DOHH2 (cell line): Measurements from ENCODE around the gene ACACB.

Source experiments
- H3F3A ChIP-seq: fragments of 200-600 bp; sonication (generic), shearing (Covaris generic); 2 replicates; pipeline ENCODE4 v1.6.0; 2016; ENCODE audit warnings: antibody characterized with exemption, mild to moderate bottlenecking; ENCODE audit not compliant: control insufficient read depth, insufficient read depth
- H3K27ac ChIP-seq: fragments of 200-600 bp; sonication (generic); 2 replicates; pipeline ENCODE4 v1.5.1; 2014; ENCODE audit warnings: low read depth, mild to moderate bottlenecking, low read length, moderate library complexity
- H3K27me3 ChIP-seq: fragments of 200-600 bp; sonication (generic); 2 replicates; pipeline ENCODE4 v1.6.1; 2014; ENCODE audit warnings: mild to moderate bottlenecking, low read length, mixed read lengths; ENCODE audit not compliant: control insufficient read depth
- H3K36me3 ChIP-seq: fragments of 200-600 bp; sonication (generic); 2 replicates; pipeline ENCODE4 v1.6.1; 2014; ENCODE audit warnings: mild to moderate bottlenecking, low read length, moderate library complexity, mixed read lengths; ENCODE audit not compliant: control insufficient read depth
- H3K4me1 ChIP-seq: fragments of 200-600 bp; sonication (generic); 2 replicates; pipeline ENCODE4 v1.6.1; 2014; ENCODE audit warnings: mild to moderate bottlenecking, low read length, mixed read lengths; ENCODE audit not compliant: control insufficient read depth
- H3K4me2 ChIP-seq: fragments of 200-600 bp; sonication (generic); 2 replicates; pipeline ENCODE4 v1.6.0; 2014; ENCODE audit warnings: mild to moderate bottlenecking, low read length, moderate library complexity
- H3K4me3 ChIP-seq: fragments of 200-600 bp; sonication (generic); 2 replicates; pipeline ENCODE4 v1.5.1; 2014; ENCODE audit warnings: mild to moderate bottlenecking, low read length, mixed read lengths
- H3K79me2 ChIP-seq: fragments of 200-600 bp; sonication (generic); 2 replicates; pipeline ENCODE4 v1.6.1; 2014; ENCODE audit warnings: mild to moderate bottlenecking, low read length, mixed read lengths; ENCODE audit not compliant: control insufficient read depth
- H3K9me2 ChIP-seq: fragments of 200-600 bp; sonication (generic); replicated peaks from 2 replicates; pipeline ENCODE4 v1.6.1; 2014; ENCODE audit warnings: mild to moderate bottlenecking, low read length, mixed read lengths; ENCODE audit not compliant: control insufficient read depth
- H3K9me3 ChIP-seq: fragments of 200-600 bp; sonication (generic); 2 replicates; pipeline ENCODE4 v1.6.1; 2014; ENCODE audit warnings: antibody characterized with exemption, low read length, mixed read lengths; ENCODE audit not compliant: control insufficient read depth, insufficient read depth
- H4K20me1 ChIP-seq: fragments of 200-600 bp; sonication (generic); 2 replicates; pipeline ENCODE4 v1.6.0; 2014; ENCODE audit warnings: low read depth, mild to moderate bottlenecking, antibody characterized with exemption, low read length, moderate library complexity; ENCODE audit not compliant: control insufficient read depth, insufficient read depth
- CTCF ChIP-seq: fragments of 200-600 bp; sonication (generic); IDR thresholded peaks from one replicate; pipeline ENCODE4 v1.5.1; 2014; ENCODE audit warnings: antibody characterized with exemption, mild to moderate bottlenecking, low read depth, low read length; ENCODE audit not compliant: poor library complexity, severe bottlenecking
- EZH2phosphoT487 ChIP-seq: fragments of 200-600 bp; sonication (generic); IDR thresholded peaks from 2 replicates; pipeline ENCODE4 v1.6.1; 2017; ENCODE audit warnings: borderline replicate concordance, mild to moderate bottlenecking, antibody characterized with exemption, low read length, moderate library complexity, mixed read lengths

Gene ACACB

GRCh38 chr12:109115404-109115757, 1.0 kb upstream of the ACACB start:
- H3K27me3 ChIP-seq, result no peaks in the 10 kb centered on the region
- H3K4me1 ChIP-seq, result peaks cover 8% of the 10 kb centered on the region
- no peaks in the 10 kb centered on the region for H3K79me2 ChIP-seq
- no peak overlapping the region for H3K4me3 ChIP-seq
- TF ChIP-seq EZH2phosphoT487 (no peak), CTCF (no peak)
- H3K4me2 ChIP-seq, result no peak overlapping the region
- peaks cover 6% of the 10 kb centered on the region for H3F3A ChIP-seq
- H3K9me3 ChIP-seq, result no peaks in the 10 kb centered on the region
- no peaks in the 10 kb centered on the region for H4K20me1 ChIP-seq
- no peak overlapping the region for H3K27ac ChIP-seq
- no peaks in the 10 kb centered on the region for H3K9me2 ChIP-seq
- peaks cover 6% of the 10 kb centered on the region for H3K36me3 ChIP-seq

GRCh38 chr12:109116611-109116949, 193 bp downstream of the ACACB start:
- Histone ChIP-seq H3K27ac (no peak overlapping the region), H3K4me1 (peaks cover 2% of the 10 kb centered on the region), H4K20me1 (no peaks in the 10 kb centered on the region), H3K79me2 (no peaks in the 10 kb centered on the region), H3K9me3 (no peaks in the 10 kb centered on the region), H3K27me3 (no peaks in the 10 kb centered on the region), H3K9me2 (no peaks in the 10 kb centered on the region), H3F3A (0 out of 2 replicates have a peak, but pooled peaks cover 3% of the 10 kb centered on the region), H3K4me2 (no peak overlapping the region), H3K4me3 (no peak overlapping the region), H3K36me3 (no peaks in the 10 kb centered on the region)
- no peak for TF ChIP-seq CTCF
- no peak for TF ChIP-seq EZH2phosphoT487

GRCh38 chr12:109120095-109120494, 3.7 kb downstream of the ACACB start:
- H3K4me2 ChIP-seq, result no peak overlapping the region
- H3F3A ChIP-seq, result no peaks in the 10 kb centered on the region
- TF ChIP-seq EZH2phosphoT487 (no peak), CTCF (no peak)
- H4K20me1 ChIP-seq, result no peaks in the 10 kb centered on the region
- no peaks in the 10 kb centered on the region for H3K9me3 ChIP-seq
- no peaks in the 10 kb centered on the region for H3K9me2 ChIP-seq
- no peaks in the 10 kb centered on the region for H3K79me2 ChIP-seq
- no peak overlapping the region for H3K27ac ChIP-seq
- peaks cover 8% of the 10 kb centered on the region for H3K27me3 ChIP-seq
- H3K36me3 ChIP-seq, result no peaks in the 10 kb centered on the region
- no peaks in the 10 kb centered on the region for H3K4me1 ChIP-seq
- H3K4me3 ChIP-seq, result no peak overlapping the region

- Histone ChIP-seq H3K4me2 (no peak overlapping the region), H3K9me2 (no peaks in the 10 kb centered on the region), H4K20me1 (no peaks in the 10 kb centered on the region), H3K4me3 (no peak overlapping the region), H3K27me3 (peaks cover 9% of the 10 kb centered on the region), H3K4me1 (no peaks in the 10 kb centered on the region), H3K9me3 (no peaks in the 10 kb centered on the region), H3K36me3 (no peaks in the 10 kb centered on the region), H3F3A (no peaks in the 10 kb centered on the region), H3K27ac (no peak overlapping the region), H3K79me2 (no peaks in the 10 kb centered on the region)
- TF ChIP-seq CTCF (no peak), EZH2phosphoT487 (no peak)
Observed at GRCh38 chr12:109120557-109120956, 4.2 kb downstream of the ACACB start.
